Measurements from ENCODE around the gene SERPINA10. TPM values are rescaled to one million over a fixed set of nuclear protein-coding genes. Genes with fewer than 3 reads are reported as not detected.

SERPINA10 gene
- total and polyA plus RNA-seq, 2 of the 13 experiments (the other 11 are each of a cell fraction or from before 2014, with no cell fraction given) = 20.1 to 20.2 TPM

GRCh38 chr14:94278731-94279130 lies 14.3 kb downstream of the SERPINA10 start:
- ChIA-PET CTCF (ENCODE audit: low intra/inter-chr PET ratio, low total read pairs) (no interaction called here), POLR2A (interaction anchor here (4.9 kb wide), 1 partner anchor 14 kb away, joined by 122 read pairs; the partner anchor contains the start of gene SERPINA10)
- TF ChIP-seq ZNF274 (CRISPR knock-in tag; IDR thresholded peaks at IDR 0.05) (no peak), KDM1A (CRISPR knock-in tag; IDR thresholded peaks at IDR 0.05) (no peak), ZBTB7A (CRISPR knock-in tag; IDR thresholded peaks at IDR 0.05) (no peak), ZNF563 (CRISPR knock-in tag; IDR thresholded peaks at IDR 0.05) (no peak), FOXP1 (IDR thresholded peaks at IDR 0.05) (no peak), FOXP1 (CRISPR knock-in tag; IDR thresholded peaks at IDR 0.05) (no peak), HNRNPUL1 (IDR thresholded peaks at IDR 0.05; ENCODE audit: low read depth, low read length) (no peak), MEIS1 (CRISPR knock-in tag; IDR thresholded peaks at IDR 0.05; ENCODE audit: borderline replicate concordance) (no peak), AHR (CRISPR knock-in tag; IDR thresholded peaks at IDR 0.05) (no peak), SMAD1 (CRISPR knock-in tag; IDR thresholded peaks at IDR 0.05; ENCODE audit: borderline replicate concordance, low read depth) (no peak), ZFP36L2 (CRISPR knock-in tag; IDR thresholded peaks at IDR 0.05) (no peak), ZNF367 (CRISPR knock-in tag; IDR thresholded peaks at IDR 0.05; ENCODE audit: borderline replicate concordance) (no peak), SRF (IDR thresholded peaks at IDR 0.05; ENCODE audit: low read depth, low read length) (no peak), SYNCRIP (IDR thresholded peaks at IDR 0.05; ENCODE audit: insufficient read depth, low read depth, low read length) (no peak), CENPX (CRISPR knock-in tag; IDR thresholded peaks at IDR 0.05) (no peak), ZNF83 (CRISPR knock-in tag; IDR thresholded peaks at IDR 0.05; ENCODE audit: borderline replicate concordance) (no peak), ZNF672 (CRISPR knock-in tag; IDR thresholded peaks at IDR 0.05) (no peak), ZKSCAN1 (IDR thresholded peaks at IDR 0.05; ENCODE audit: low read length) (no peak), STAG1 (CRISPR knock-in tag; IDR thresholded peaks at IDR 0.05) (no peak), RCOR2 (CRISPR knock-in tag; IDR thresholded peaks at IDR 0.05) (no peak)
- intact Hi-C loops (cut with micrococcal nuclease; ENCODE audit: unreplicated experiment) = no loop called here
- in situ Hi-C loops (cut with HindIII; ENCODE audit: extremely low pct_ligation_motif_present, low pct_unique_long_range_greater_than_20kb) = no loop called here
- H3K9me3 ChIP-seq (ENCODE audit: low read length) = no peaks in the 10 kb centered on the region
- H3K4me3 ChIP-seq (replicated peaks in 1 of 3; ENCODE audit: insufficient read depth in 1 of 3, low read depth in 2 of 3, low read length in 3 of 3) = no peak overlapping the region
- no TSS peak for BruUV-seq (replicated peaks)
- H3K4me1 ChIP-seq (ENCODE audit: insufficient read depth, low read length) = peaks cover 21% of the 10 kb centered on the region
- 100% methylated on average over 2 of the region's 2 CpGs for WGBS (ENCODE audit: low lambda C conversion rate)
- no peak for DNase-seq (ENCODE audit: low spot score)
- no peak overlapping the region for H3K4me2 ChIP-seq (ENCODE audit: low read depth, low read length)
- peaks cover 0 to 2% of the 10 kb centered on the region in 2 experiments; a peak in 1 of 5 replicates for H3K36me3 ChIP-seq (replicated peaks in 1 of 2; ENCODE audit: control insufficient read depth in 1 of 2, insufficient read depth in 2 of 2, low read length in 2 of 2)
- no peak overlapping the region for H2AFZ ChIP-seq (ENCODE audit: low read length)
- no peaks in the 10 kb centered on the region; a peak in 1 of 5 replicates for H3K27me3 ChIP-seq (ENCODE audit: control insufficient read depth in 1 of 2, insufficient read depth in 2 of 2, low read length in 2 of 2)
- H3K79me2 ChIP-seq (ENCODE audit: insufficient read depth, low read length) = no peaks in the 10 kb centered on the region
- no peaks in the 10 kb centered on the region for H4K20me1 ChIP-seq (ENCODE audit: insufficient read depth, low read length)
- ATAC-seq = no peak
- H3K9ac ChIP-seq (ENCODE audit: insufficient read depth, low read depth, low read length) = no peak overlapping the region
- no peak for FAIRE-seq
- no peak overlapping the region for H3K27ac ChIP-seq (ENCODE audit: extremely low read length, insufficient read depth, low read length)

Data from HepG2 (cell line).